HG02852 (cell line): ENCODE measurements around the gene C9orf57.
"Not testable (repeated sequence)": the region's sequence is repeated elsewhere in the genome, so short reads cannot be mapped to it uniquely, and the experiment has no call there.

Experiments
- ATAC-seq: cut with Tn5 transposase; IDR thresholded peaks from one replicate; pipeline ENCODE4 v1.9.1; 2021; ENCODE audit warnings: mild to moderate bottlenecking, moderate library complexity; ENCODE audit not compliant: unreplicated experiment

Gene C9orf57, protein sequence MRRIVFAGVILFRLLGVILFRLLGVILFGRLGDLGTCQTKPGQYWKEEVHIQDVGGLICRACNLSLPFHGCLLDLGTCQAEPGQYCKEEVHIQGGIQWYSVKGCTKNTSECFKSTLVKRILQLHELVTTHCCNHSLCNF

DNA sequence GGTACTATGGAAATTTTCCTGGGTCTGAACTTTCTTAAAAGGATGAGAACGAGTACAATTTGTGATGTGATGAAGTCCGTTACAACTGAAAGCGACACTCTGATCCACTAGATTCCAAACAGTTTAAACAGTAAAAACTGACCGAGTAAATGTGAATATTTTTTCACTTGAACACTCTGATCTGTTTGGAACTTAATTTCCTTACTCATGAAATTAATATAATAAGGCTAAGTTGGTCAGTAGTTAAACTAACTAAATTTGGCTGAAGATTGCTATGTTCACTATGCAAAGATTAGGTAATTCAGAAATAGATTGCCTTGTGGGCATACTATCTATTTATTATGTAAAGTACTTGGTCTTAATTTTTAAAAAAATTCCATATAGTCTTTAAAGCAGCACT is at the start of gene C9orf57:
C9orf57 (minus strand) TSS at position 101 of the 400 bp plus-strand sequence. CDS start 1,282 bp downstream, outside the sequence.
- ATAC-seq, result no peak

DNA sequence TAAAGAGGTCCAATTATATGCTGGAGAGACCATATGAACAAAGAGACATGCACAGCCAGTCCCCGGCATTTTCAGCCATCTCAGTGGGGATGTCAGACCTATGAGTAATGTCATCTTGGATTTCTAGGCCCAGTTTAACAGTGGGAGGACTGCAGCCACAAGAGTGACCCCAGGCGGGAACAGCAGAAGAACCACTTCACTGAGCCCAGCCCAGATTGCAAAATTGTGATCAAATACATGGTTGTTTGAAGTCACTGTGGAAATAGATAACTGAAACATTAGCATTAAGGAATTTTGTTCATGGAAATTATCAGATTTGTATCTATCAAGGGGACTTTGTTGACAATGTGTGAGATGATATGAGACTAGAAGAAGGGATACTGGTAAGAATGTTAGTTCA is 42.1 kb upstream of the C9orf57 start:
- no peak for ATAC-seq

DNA sequence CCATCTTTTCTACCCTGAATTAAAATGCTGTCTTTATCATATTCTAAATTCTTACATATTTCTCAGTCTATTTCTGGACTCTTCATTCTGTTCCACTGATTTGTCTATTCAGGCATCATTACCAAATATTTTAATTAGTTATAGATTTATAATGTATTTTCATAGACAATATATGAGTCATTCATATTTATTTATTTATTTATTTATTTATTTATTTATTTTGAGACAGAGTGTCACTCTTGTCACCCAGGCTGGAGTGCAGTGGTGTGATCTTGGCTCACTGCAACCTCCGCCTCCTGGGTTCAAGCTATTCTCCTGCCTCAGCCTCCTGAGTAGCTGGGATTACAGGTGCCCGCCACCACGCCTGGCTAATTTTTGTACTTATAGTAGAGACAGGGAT is 35.1 kb upstream of the C9orf57 start:
- ATAC-seq, result not testable (repeated sequence)

DNA sequence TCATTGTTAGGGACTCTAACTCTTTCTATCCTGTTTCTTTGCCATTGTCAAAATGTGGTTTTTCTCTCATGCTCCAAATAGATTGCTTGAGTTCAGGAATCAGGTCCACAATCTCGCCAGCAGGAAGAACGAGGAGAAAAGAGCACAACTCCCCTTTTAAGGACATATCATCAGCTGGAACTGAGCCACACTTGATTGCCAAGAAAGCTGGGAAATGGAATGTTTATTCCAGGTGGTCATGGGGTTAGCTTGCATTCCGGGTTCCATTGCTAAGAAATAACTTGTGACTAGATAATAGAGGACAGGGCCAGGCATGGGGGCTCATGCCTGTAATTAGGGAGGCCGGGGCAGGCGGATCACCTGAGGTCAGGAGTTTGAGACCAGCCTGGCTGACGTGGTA is 32.4 kb upstream of the C9orf57 start:
- no peak for ATAC-seq

DNA sequence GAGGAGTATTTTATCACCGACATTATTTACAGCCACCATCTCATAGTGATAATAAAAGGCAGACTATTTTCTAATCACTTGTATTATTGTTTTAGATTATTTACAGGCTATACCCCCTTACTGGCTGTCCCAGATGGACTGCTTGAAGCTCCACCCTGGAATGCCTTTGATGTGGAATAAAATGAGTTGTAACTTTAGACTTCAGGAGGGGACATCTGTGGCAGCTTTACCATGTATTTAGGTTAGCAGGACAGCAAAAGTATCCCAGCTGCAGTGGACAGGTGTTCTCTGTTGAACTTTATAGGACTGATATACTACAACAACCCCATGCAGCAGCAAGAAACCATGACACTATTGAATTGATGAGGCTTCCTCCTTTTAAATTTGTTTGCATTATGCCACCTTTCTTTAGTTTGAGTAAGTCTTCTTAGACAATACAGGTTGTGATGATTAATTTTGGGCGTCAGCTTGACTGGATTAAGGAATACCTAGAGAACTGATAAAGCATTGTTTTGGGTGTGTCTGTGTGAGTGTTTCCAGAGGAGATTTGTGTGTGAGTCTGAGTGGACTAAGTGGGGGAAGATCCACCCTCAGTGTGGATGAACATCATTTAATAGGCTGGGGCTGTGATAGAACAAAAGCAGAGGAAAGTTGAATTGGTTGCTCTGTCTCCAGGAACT is 29.2 kb upstream of the C9orf57 start:
- ATAC-seq, result no peak

DNA sequence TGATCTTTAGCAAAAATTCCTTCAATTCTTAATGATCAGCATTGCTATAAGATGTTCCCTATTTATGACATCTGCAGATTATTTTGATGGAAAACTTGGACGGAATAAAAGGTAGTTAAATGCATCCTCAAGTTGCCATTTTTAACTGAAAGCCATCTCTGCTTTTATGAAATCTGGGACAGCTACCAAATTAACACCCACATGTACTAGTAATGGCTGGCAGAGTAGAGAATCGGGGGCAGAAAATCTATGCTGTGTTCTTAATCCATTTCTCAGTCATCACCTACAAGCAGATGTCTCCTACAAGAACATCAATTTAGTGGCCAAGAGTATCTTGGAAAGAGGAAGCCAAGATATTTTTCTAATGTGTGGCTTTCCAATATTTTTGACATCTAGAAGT is 22.1 kb upstream of the C9orf57 start:
- ATAC-seq, result no peak

DNA sequence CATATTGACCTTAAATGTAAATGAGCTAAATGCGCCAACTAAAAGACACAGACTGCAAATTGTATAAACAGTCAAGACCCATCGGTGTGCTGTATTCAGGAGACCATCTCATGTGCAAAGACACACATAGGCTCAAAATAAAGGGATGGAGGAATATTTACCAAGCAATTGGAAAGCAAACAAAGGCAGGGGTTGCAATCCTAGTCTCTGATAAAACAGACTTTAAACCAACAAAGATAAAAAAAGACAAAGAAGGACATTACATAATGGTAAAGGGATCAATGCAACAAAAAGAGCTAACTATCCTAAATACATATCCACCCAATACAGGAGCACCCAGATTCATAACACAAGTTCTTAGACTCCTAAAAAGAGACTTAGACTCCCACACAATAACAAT is 14.3 kb upstream of the C9orf57 start:
- not testable (repeated sequence) for ATAC-seq

DNA sequence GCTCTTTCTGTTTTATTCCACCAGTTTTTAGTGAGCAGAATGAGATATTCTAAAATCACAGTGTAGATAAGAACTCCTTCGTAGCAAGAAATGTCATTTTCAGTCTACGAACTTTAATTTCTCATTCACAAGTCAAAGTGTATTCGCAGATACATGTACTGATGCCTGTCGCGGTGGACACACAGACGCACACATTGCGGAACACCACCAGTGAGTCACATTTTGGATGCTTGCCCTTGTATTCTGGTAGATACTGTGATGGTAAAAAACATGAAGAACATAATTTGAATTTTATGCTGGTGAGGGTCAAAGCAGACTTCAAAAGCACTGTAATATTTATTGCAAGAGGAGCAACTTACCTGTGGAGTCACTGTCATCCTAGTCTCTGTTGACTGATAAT is 4.7 kb upstream of the C9orf57 start:
- ATAC-seq, result no peak

DNA sequence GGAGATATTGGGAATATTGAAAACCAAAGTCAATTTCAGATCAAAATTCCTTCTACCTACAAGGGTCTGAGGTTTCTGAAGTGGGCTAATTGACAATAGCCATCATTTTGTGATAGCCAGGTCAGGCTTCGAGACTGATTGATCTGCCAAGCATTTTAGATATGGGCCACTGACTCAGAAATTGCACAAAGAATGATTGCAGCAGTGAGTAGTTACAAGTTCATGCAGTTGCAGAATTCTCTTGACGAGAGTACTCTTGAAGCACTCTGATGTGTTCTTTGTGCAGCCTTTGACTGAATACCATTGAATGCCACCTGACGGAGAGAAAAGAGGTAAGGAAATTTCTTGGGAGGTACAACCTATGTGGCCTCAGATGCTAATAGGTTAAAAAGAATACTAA is 8.3 kb downstream of the C9orf57 start:
- no peak for ATAC-seq

DNA sequence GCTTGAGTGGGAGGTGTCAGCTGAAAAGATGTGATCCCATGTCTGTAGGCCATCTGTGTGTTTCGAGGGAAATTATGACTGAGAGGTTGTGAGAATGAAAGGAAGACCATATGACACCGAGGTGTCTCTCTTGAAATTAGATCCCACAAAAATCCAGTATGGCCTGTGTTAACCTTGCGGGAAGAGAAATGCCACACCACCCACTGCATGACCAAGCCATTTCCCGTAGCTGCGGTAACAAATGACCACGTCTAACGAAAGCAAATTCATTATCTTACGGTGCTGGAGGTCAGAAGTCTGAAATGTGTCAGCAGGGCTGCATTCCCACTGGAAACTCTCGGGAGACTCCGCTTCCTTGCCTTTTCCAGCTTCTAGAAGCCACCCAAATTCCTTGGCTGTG is 11.6 kb downstream of the C9orf57 start:
- ATAC-seq, result no peak

DNA sequence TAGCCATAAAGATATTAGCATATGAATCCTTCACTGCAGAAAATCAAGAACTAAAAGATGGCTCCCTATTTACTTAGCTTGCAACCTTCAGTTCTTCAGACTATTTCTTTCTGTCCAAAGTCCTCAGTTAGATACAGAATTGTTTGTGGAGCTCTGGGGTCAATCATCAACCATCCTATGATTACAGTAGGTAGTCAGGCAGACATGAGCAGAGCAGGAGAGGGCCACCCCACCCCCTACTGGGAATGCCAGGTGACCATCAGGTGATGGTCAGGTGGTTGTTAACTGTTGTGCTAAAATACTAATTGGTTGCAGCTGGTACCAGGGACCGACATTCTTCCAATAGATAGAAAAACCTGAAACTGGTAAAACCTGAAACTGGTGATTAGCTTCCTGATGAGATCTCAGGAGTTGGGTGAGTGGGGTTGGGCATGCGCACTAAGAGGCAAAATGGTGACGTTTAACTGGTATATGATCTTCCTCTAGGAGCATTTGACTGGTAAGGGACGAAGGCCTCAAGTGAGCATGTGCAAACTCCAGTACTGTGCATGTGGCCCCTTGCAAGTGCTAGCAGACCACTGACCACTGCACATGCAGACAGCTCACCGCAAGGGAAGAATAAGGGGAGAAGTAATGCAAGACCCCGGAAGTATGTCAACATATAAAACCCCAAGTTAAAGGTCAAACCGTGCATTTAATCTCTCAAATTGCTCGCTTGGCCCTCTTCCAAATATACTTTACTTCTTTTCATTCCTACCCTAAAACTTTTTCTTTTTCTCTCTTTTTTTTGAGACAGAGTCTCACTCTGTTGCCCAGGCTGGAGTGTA is 13.6 kb downstream of the C9orf57 start:
- ATAC-seq, result no peak

DNA sequence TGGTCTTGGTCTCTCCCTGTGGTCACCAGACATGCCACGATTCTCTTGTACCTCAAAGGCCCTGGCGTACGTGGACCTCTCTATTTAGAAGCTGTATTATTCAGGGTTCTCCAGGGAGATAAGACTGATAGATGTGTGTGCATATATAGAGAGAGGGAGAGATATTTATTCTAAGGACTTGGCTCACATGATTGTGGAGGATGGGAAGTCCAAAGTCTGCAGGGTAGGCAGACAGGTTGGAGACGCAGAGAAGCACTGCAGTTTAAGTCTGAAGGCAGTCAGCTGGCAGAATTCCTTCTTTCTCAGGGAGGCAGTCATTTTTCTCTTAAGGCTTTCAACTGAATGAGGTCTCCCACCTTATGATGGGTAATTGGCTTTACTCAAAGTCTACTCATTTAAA is 16.3 kb downstream of the C9orf57 start:
- ATAC-seq, result no peak

DNA sequence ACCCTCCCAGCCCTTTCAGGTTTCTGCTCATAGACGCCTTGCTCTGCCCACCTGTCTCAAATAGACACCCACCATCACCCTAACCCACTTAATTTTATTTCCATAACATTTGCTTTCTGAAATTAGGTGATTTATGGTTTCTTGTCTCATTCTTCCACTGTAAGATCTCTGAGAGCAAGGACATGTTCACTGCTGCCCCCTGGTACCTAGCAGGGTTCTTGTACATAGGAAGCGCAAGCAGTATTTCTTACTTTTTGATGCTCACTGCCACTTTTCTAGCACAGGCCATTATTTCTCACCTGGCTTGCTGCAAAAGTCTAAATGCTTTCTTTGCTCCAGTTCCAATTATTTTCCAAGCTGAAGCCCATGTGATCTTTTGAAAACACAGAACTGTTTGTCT is 16.8 kb downstream of the C9orf57 start:
- ATAC-seq, result no peak

DNA sequence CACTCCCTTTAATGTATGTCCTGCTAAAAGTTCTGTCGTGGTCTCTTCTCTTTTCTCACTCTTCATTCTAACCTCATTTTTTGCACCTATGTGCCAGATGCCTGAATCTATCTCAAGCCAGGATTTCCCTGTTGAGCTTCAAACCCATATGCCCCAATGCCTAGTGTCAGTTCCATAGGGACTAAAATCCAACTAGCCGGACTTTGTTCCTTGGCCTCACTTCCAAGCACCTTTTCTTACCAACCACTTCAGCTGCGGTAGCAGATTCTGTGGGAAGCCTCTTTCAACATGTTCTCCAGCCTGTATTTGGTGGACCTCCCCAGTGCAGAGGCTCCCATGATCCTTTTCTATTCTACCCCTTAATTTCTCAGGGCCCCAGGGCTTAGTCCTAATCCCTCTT is 17.5 kb downstream of the C9orf57 start:
- ATAC-seq, result no peak

DNA sequence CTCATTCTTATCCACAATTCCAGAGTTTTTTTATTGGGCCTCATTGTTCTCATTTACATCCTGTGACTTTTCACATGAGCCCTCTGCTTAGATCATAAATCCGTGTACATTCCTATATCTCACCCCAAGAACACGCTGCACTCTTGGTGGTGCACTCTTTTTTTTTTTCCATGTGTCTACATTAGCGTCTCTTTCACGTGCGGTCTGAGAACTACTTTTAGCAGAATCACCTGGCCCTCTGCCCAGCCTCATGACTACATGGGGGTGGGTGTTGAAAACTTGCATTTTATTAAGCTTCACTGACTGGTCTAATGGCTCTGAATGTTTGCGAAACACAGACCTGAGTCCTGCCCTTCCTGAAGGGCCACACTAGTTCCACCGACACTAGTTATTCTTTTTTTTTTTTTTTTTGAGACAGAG is 18.6 kb downstream of the C9orf57 start:
- ATAC-seq, result no peak

DNA sequence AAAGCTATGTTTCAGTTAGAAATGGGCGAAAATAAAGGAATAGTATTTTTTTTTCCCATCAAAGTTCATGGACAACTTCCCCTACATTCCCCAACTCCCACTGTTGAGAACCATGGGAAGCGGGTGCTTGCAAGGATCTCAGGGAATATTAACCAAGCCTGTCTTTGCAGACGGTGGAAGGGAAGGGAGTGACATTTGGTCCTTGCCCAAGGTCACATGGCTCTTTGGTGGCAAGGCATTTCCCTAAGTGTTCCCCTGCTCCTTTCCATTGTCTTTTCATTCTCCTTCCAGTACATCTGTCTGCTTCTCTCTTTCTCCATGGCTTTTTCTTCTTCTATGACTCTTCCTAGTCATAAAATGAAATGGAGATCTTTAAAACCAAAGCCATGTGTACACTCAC is 19.0 kb downstream of the C9orf57 start:
- ATAC-seq, result no peak

DNA sequence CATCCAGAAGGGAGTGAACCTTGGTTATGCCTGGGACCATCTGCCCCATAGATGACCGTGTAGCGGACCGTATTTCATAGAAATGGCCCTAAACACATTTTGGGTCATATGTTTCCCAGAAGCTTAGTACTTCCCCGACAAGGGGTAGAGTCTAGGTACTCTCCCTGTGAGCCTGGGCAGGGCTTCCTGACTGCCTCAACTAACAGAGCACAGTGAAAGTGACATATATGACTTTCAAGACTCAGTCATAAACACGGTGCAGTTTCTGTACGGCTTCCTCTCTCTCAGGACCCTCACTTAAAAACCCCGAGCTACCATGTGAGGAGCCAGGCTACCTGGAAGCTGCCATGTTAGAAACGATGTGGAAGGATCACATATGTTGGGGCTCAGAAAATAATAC is 20.9 kb downstream of the C9orf57 start:
- ATAC-seq, result peak; percentile 60

DNA sequence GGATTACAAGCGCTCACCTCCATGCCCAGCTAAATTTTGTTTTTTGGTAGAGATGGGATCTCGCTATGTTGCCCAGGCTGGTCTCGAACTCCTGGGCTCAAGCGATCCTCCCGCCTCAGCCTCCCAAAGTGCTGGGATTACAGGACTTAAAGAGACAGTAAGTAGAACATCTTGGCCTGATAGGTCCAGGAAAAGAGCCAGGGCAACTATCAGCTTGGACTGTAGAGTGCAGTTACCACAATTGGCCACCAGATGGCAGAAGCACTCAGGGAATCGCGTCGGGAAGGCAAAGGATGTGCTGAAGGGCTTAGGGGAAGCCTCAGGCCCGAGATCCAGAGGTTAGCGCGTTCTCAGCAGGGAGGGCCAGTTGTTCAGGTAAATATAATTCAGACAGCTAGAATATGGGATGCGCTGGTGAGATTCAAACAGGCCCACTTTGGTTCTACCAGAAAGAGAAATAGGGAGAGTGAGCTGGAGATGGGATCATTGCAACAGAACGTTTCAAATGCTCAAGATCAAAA is 21.5 kb downstream of the C9orf57 start:
- ATAC-seq, result peak; percentile 84

DNA sequence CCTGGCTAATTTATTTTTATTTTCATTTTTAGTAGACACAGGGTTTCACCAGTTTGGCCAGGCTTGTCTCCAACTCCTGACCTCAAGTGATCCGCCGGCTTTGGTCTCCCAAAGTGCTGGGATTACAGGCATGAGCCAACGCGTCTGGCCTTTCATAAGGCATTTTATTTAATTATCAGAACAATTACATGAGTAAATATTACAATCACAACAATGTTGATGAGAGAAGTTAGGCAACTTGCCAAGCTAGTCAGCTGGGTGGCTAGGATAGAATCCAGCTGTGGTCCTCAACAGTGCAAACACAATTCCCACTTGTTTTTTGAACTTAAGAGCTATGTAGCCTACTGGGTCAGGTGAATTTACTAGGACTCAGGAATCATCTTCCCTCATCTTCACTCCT is 22.0 kb downstream of the C9orf57 start:
- ATAC-seq, result no peak

DNA sequence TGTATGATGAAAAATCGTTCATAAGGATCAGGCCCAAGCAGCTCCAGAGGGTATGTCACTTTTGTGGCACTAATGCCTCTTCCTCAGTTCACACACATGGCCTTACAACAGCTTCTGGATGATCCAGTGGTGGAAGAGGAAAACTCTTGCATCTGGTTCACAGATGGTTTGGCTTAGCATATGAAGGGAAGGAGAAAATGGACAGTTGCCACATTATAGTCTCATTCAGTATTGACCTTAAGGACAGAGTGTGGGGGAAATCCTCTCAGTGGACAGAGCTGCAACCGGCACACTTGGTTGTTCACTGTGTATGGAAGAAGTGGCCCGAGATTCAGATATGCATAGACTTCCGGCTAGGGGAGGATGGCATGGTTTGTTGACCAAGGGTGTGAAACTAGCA is 22.8 kb downstream of the C9orf57 start:
- no peak for ATAC-seq

DNA sequence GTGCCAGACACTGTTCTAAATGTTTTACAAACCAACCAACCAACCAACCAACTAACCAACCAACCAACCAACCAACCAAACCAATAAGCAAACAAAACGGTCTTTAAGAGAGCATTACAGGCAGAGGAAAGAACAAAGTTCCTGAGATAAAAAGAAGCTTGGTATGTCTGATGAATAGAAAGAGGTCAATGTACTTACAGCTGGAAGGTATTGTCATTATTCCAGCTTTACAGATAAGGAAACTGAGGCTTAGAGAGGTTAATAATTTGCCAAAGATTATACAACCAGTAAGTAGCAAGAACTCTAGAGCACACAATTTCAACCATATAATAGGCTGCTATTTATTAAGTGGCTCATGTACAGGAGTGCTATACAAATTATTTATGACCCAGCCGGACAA is 29.6 kb downstream of the C9orf57 start:
- no peak for ATAC-seq

DNA sequence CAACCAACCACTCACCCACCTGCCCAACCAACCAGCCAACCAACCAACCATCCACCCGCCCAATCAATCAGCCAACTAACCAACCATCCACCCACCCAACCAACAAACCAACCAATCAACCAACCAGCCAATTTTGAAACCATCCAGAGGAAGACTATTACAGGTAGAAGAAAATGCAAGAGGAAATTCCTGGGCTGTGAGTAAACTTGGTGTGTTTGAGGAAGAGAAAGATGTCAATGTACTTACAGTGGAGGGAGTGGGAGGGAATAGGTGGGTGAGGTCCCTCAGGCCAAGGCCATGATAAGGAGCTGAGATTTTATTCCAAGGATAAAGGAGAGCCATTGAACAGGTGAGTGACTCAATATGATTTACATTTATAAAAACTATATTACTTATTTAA is 30.4 kb downstream of the C9orf57 start:
- ATAC-seq, result no peak
